GM12878 (cell line): ENCODE measurements around the gene CFAP45. TPM values are rescaled to one million over a fixed set of nuclear protein-coding genes. Genes with fewer than 3 reads are reported as not detected.
"Not testable (repeated sequence)": the region's sequence is repeated elsewhere in the genome, so short reads cannot be mapped to it uniquely, and the experiment has no call there.

Source experiments
- ATAC-seq: fragments of 200-7000 bp; cut with Tn5 transposase; 3 replicates; pipeline ENCODE4 v1.9.1; 2020; ENCODE audit warnings: mild to moderate bottlenecking, moderate library complexity
- BruUV-seq: library from RNA; stranded (reverse); fragments of 400-500 nt; replicated peaks from 2 replicates; lab custom pipeline; 2021; lab: Mats Ljungman, UMichigan
- CTCF ChIA-PET: fragments of 300-600 bp; sonication (Branson Sonifier 250); formaldehyde crosslinking; extraction: SDS; loops from one replicate; lab custom pipeline; 2021; ENCODE audit warnings: inconsistent platforms; lab: Yijun Ruan, JAX
- POLR2A ChIA-PET: fragments of 350-600 bp; formaldehyde crosslinking; extraction: SDS; loops from one replicate; lab custom pipeline; 2021; ENCODE audit warnings: inconsistent platforms; lab: Charles Lee
- RAD21 ChIA-PET: fragments of 300-600 bp; sonication (Branson Sonifier 250); formaldehyde crosslinking; loops from one replicate; lab custom pipeline; 2023; ENCODE audit warnings: antibody characterized with exemption; ENCODE audit not compliant: unreplicated experiment; lab: Charles Lee
- SMC1A ChIA-PET: fragments of 300-600 bp; sonication (Branson Sonifier 250); formaldehyde crosslinking; loops from one replicate; lab custom pipeline; 2023; ENCODE audit not compliant: unreplicated experiment, uncharacterized antibody; lab: Charles Lee
- DNase-seq: peaks from one replicate; pipeline ENCODE4 v3.0.0-alpha.2; 2011; ENCODE audit warnings: low read depth, low spot score
- FAIRE-seq: peaks from 3 replicates; lab custom pipeline; 2011; peaks lifted over from hg19 to GRCh38; lab: Jason Lieb, UNC
- H2AFZ ChIP-seq: 2 replicates; pipeline ENCODE4 v1.6.0; 2011; ENCODE audit warnings: low read depth, low read length, control low read depth; ENCODE audit not compliant: control insufficient read depth
- H3K27ac ChIP-seq: 2 replicates; pipeline ENCODE4 v1.5.1; 2011; ENCODE audit warnings: control low read depth; ENCODE audit not compliant: control insufficient read depth, insufficient read depth
- H3K27me3 ChIP-seq, 2 experiments: replicated peaks in 1 of 2; 2 replicates each; pipeline versions ENCODE4 v1.6.0 to v1.6.1; 2011; ENCODE audit warnings: low read length in 1 of 2; ENCODE audit not compliant: control insufficient read depth in 2 of 2, insufficient read depth in 2 of 2
- H3K36me3 ChIP-seq, 2 experiments: 2 replicates each; pipeline ENCODE4 v1.5.1; 2011; ENCODE audit warnings: low read length in 1 of 2; ENCODE audit not compliant: control insufficient read depth in 2 of 2, insufficient read depth in 2 of 2
- H3K4me1 ChIP-seq: 2 replicates; pipeline ENCODE4 v1.6.1; 2011; ENCODE audit warnings: mild to moderate bottlenecking, low read length, moderate library complexity, mixed read lengths; ENCODE audit not compliant: control insufficient read depth, insufficient read depth
- H3K4me2 ChIP-seq: 2 replicates; pipeline ENCODE4 v1.6.0; 2011; ENCODE audit warnings: control low read depth; ENCODE audit not compliant: control insufficient read depth, insufficient read depth
- H3K4me3 ChIP-seq: fragments of 200-600 bp; sonication (generic); 2 replicates; pipeline ENCODE4 v1.5.1; 2016
- H3K79me2 ChIP-seq: 2 replicates; pipeline ENCODE4 v1.6.0; 2011; ENCODE audit warnings: low read length; ENCODE audit not compliant: control insufficient read depth, insufficient read depth
- H3K9ac ChIP-seq: 2 replicates; pipeline ENCODE4 v1.8.0; 2011; ENCODE audit warnings: low read length, control low read depth, mixed read lengths; ENCODE audit not compliant: control insufficient read depth, insufficient read depth
- H3K9me3 ChIP-seq: replicated peaks from 3 replicates; pipeline ENCODE4 v1.5.1; 2011; ENCODE audit warnings: mild to moderate bottlenecking, low read length; ENCODE audit not compliant: control insufficient read depth, insufficient read depth
- H4K20me1 ChIP-seq: 2 replicates; pipeline ENCODE4 v1.6.0; 2011; ENCODE audit not compliant: control insufficient read depth, insufficient read depth
- ZNF622 ChIP-seq: fragments of 450-650 bp; IDR thresholded peaks from 2 replicates; pipeline ENCODE4 v1.6.1; 2017; ENCODE audit warnings: mild to moderate bottlenecking, inconsistent platforms
- WGBS: methylation state at CpG from one replicate; pipeline ENCODE4 v1.1.6; 2016; ENCODE audit warnings: low lambda C conversion rate; ENCODE audit not compliant: insufficient replicate concordance, insufficient coverage; ENCODE audit errors: missing lambda C conversion rate; 5-methylcytosine and 5-hydroxymethylcytosine counted together
- in situ Hi-C: fragments of 300-500 bp; cut with MboI; formaldehyde crosslinking; loops from 9 replicates; pipeline ENCODE4 v1.14.3; 2018; ENCODE audit warnings: mixed read lengths
- intact Hi-C: fragments of 100-400 bp; cut with micrococcal nuclease; formaldehyde crosslinking; loops from one replicate; pipeline ENCODE4 v1.14.2; 2022; ENCODE audit not compliant: unreplicated experiment
- polyA plus RNA-seq, 11 experiments: library from polyadenylated mRNA; depleted of rRNA in 4 of 11; unstranded in 6 of 11; stranded (reverse) in 5 of 11; fragments of >200 nt; fragmentation: Nextera tagmentation in 4 of 11; fragmentation: Illumina TruSeq in 1 of 11; extraction: Ambion mirVana in 4 of 11; extraction: Trizol in 1 of 11; gene quantifications; 1 replicate in 1 of 11; 2 replicates in 10 of 11; pipeline versions ENCODE4 v1.2.1 to v1.2.3, GENCODE V29; 2011 to 2016; ENCODE audit warnings: inconsistent platforms in 2 of 11, missing spikeins in 2 of 11, low read depth in 1 of 11
- total RNA-seq, 4 experiments: library from RNA; depleted of rRNA in 3 of 4; stranded (reverse); fragments of >200 nt in 3 of 4; fragmentation: Illumina TruSeq in 1 of 4; extraction: Trizol in 1 of 4; gene quantifications; 2 replicates each; pipeline versions ENCODE4 v1.2.1 to v1.2.3, GENCODE V29; 2013 to 2021
- TF ChIP-seq, protein P1 (sequence below): IDR thresholded peaks from 2 replicates; pipeline ENCODE4 v1.6.1; 2011; ENCODE audit warnings: low read depth, low read length, improper control_type of control experiment, borderline replicate concordance
- TF ChIP-seq, protein P2 (sequence below): IDR thresholded peaks from 2 replicates; pipeline ENCODE4 v1.6.1; 2011; ENCODE audit warnings: borderline replicate concordance, low read depth, mild to moderate bottlenecking, moderate library complexity, mixed read lengths, low read length; ENCODE audit not compliant: insufficient read depth; ENCODE audit errors: extremely low read length

CFAP45 gene
- total and polyA plus RNA-seq, 10 of the 15 experiments (the other 5 are each of a cell fraction or from before 2014, with no cell fraction given) = 0.43 to 0.91 (median 0.67) TPM

DNA sequence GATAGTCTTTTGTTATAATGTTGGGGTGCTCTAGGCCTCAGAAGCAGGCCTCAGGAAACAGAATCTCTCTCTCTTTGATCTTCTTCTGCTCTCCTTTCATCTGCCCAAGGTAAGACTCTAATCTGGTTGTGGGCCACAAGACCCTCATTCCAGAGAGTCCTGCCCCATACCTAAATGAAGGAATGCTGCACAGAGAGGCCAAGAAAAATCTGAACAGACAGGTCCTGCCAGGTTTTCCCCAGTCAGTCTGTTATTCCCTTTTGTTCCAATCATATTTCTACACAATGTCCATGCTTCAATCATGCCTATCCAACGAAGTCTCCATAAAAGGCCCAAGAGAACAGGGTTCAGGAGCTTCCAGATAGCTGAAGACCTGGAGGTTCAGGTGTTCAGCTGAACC is 7.0 kb upstream of the CFAP45 start (continued):
- TF ChIP-seq, protein P1, sequence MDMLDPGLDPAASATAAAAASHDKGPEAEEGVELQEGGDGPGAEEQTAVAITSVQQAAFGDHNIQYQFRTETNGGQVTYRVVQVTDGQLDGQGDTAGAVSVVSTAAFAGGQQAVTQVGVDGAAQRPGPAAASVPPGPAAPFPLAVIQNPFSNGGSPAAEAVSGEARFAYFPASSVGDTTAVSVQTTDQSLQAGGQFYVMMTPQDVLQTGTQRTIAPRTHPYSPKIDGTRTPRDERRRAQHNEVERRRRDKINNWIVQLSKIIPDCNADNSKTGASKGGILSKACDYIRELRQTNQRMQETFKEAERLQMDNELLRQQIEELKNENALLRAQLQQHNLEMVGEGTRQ = no peak
- no peak for TF ChIP-seq ZNF622
- TF ChIP-seq, protein P2, sequence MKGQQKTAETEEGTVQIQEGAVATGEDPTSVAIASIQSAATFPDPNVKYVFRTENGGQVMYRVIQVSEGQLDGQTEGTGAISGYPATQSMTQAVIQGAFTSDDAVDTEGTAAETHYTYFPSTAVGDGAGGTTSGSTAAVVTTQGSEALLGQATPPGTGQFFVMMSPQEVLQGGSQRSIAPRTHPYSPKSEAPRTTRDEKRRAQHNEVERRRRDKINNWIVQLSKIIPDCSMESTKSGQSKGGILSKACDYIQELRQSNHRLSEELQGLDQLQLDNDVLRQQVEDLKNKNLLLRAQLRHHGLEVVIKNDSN = no peak

DNA sequence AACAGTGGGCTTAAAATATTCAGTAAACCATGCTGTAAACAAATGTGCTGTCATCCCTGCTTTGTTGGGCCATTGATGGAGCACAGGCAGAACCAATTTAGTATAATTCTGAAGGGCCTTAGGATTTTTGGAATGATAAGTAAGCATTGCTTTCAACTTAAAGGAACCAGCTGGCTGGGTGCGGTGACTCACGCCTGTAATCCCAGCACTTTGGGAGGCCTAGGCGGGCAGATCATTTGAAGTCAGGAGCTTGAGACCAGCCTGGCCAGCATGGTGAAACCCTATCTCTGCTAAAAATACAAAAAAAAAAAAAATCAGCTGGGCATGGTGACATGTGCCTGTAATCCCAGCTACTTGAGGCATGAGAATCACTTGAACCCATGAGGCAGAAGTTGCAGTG is 4.1 kb upstream of the CFAP45 start:
- DNase-seq, ATAC-seq, H3K9me3 ChIP-seq, FAIRE-seq, H3K27ac ChIP-seq, BruUV-seq, H3K79me2 ChIP-seq, in situ Hi-C loops, H2AFZ ChIP-seq, H3K9ac ChIP-seq, H3K4me2 ChIP-seq, H3K36me3 ChIP-seq, intact Hi-C loops, H4K20me1 ChIP-seq, H3K27me3 ChIP-seq, POLR2A ChIA-PET, H3K4me3 ChIP-seq, H3K4me1 ChIP-seq: not testable (repeated sequence)
- WGBS = 79% methylated on average over 3 of the region's 3 CpGs
- ChIA-PET SMC1A (interaction anchor here (1.0 to 1.6 kb wide), 4 partner anchors 10 to 119 kb away, joined by 3 to 4 read pairs (median 4); no protein-coding TSS in a partner anchor), RAD21 (interaction anchor here (0.9 to 1.4 kb wide), 2 partner anchors 11 to 19 kb away, joined by 4 to 5 read pairs; no protein-coding TSS in a partner anchor), CTCF (interaction anchor here (0.7 to 8.9 kb wide), 4 partner anchors 9 to 205 kb away, joined by 3 to 68 read pairs (median 6); no protein-coding TSS in a partner anchor)
